H7 (cell line): ENCODE data around the gene TBCD. TPM values are rescaled to one million over a fixed set of nuclear protein-coding genes. Genes with fewer than 3 reads are reported as not detected.

Experiments
- DNase-seq: peaks from one replicate; pipeline ENCODE4 v3.0.0; 2012
- H3K27me3 ChIP-seq: 2 replicates; pipeline ENCODE4 v1.6.0; 2011; ENCODE audit warnings: mild to moderate bottlenecking, low read length; ENCODE audit not compliant: control insufficient read depth, insufficient read depth
- H3K36me3 ChIP-seq: replicated peaks from 2 replicates; pipeline ENCODE4 v1.5.1; 2011; ENCODE audit warnings: low read length; ENCODE audit not compliant: control insufficient read depth, insufficient read depth
- H3K4me3 ChIP-seq: 2 replicates; pipeline ENCODE4 v1.5.1; 2011; ENCODE audit warnings: low read depth, mild to moderate bottlenecking, control low read depth, low read length, moderate library complexity; ENCODE audit not compliant: insufficient read depth
- total RNA-seq: library from RNA; depleted of rRNA; stranded (reverse); fragments of >200 nt; shearing (Covaris generic); gene quantifications from 2 replicates; pipeline ENCODE4 v1.2.3, GENCODE V29; 2014

Gene TBCD
- total RNA-seq, 1 experiment from 2014 or later = 74.1 TPM

- Histone ChIP-seq H3K4me3 (no peak overlapping the region), H3K27me3 (no peaks in the 10 kb centered on the region), H3K36me3 (peaks cover 6% of the 10 kb centered on the region)
- no peak for DNase-seq
These were observed 36.5 kb downstream of the TBCD start for GRCh38 chr17:82788206-82789001.

GRCh38 chr17:82789051-82789592 lies 37.3 kb downstream of the TBCD start:
- no peak overlapping the region for H3K4me3 ChIP-seq
- no peak for DNase-seq
- H3K36me3 ChIP-seq = peaks cover 4% of the 10 kb centered on the region
- H3K27me3 ChIP-seq = no peaks in the 10 kb centered on the region

- no peak for DNase-seq
- Histone ChIP-seq H3K4me3 (no peak overlapping the region), H3K27me3 (no peaks in the 10 kb centered on the region), H3K36me3 (peaks cover 1% of the 10 kb centered on the region)
These were observed 37.9 kb downstream of the TBCD start for GRCh38 chr17:82789806-82790205.

- Histone ChIP-seq H3K27me3 (no peaks in the 10 kb centered on the region), H3K4me3 (no peak overlapping the region), H3K36me3 (peaks cover 1% of the 10 kb centered on the region)
- DNase-seq = no peak
These were observed 38.5 kb downstream of the TBCD start for GRCh38 chr17:82790391-82790790.

- peaks cover 1% of the 10 kb centered on the region for H3K36me3 ChIP-seq
- H3K27me3 ChIP-seq = no peaks in the 10 kb centered on the region
- H3K4me3 ChIP-seq = no peak overlapping the region
- DNase-seq = no peak
These were observed 39.7 kb downstream of the TBCD start for GRCh38 chr17:82791532-82791931.

GRCh38 chr17:82793974-82794630 lies 42.2 kb downstream of the TBCD start:
- Histone ChIP-seq H3K27me3 (no peaks in the 10 kb centered on the region), H3K4me3 (no peak overlapping the region), H3K36me3 (peaks cover 3% of the 10 kb centered on the region)
- DNase-seq = no peak

GRCh38 chr17:82794781-82795482 lies 43.1 kb downstream of the TBCD start:
- H3K4me3 ChIP-seq = no peak overlapping the region
- no peak for DNase-seq
- peaks cover 3% of the 10 kb centered on the region for H3K36me3 ChIP-seq
- H3K27me3 ChIP-seq = no peaks in the 10 kb centered on the region

- Histone ChIP-seq H3K4me3 (no peak overlapping the region), H3K27me3 (no peaks in the 10 kb centered on the region), H3K36me3 (peaks cover 5% of the 10 kb centered on the region)
- no peak for DNase-seq
These were observed 43.8 kb downstream of the TBCD start for GRCh38 chr17:82795615-82796014.

- no peak overlapping the region for H3K4me3 ChIP-seq
- DNase-seq = no peak
- H3K36me3 ChIP-seq = peaks cover 6% of the 10 kb centered on the region
- H3K27me3 ChIP-seq = no peaks in the 10 kb centered on the region
These were observed 45.2 kb downstream of the TBCD start for GRCh38 chr17:82797061-82797460.

GRCh38 chr17:82798752-82799151 lies 46.9 kb downstream of the TBCD start:
- H3K4me3 ChIP-seq = no peak overlapping the region
- peaks cover 6% of the 10 kb centered on the region for H3K36me3 ChIP-seq
- DNase-seq = no peak
- no peaks in the 10 kb centered on the region for H3K27me3 ChIP-seq

GRCh38 chr17:82799591-82799990 lies 47.7 kb downstream of the TBCD start:
- Histone ChIP-seq H3K36me3 (peaks cover 5% of the 10 kb centered on the region), H3K4me3 (no peak overlapping the region), H3K27me3 (no peaks in the 10 kb centered on the region)
- no peak for DNase-seq

- Histone ChIP-seq H3K27me3 (no peaks in the 10 kb centered on the region), H3K36me3 (peaks cover 5% of the 10 kb centered on the region), H3K4me3 (no peak overlapping the region)
- no peak for DNase-seq
These were observed 49.0 kb downstream of the TBCD start for GRCh38 chr17:82800885-82801284.

GRCh38 chr17:82801377-82801970 lies 49.6 kb downstream of the TBCD start:
- no peak for DNase-seq

GRCh38 chr17:82802075-82802780 lies 50.4 kb downstream of the TBCD start:
- DNase-seq = peak; percentile 66
- Histone ChIP-seq H3K36me3 (peaks cover 9% of the 10 kb centered on the region), H3K4me3 (no peak overlapping the region), H3K27me3 (no peaks in the 10 kb centered on the region)

More at GRCh38 chr17:82801377-82801970, 49.6 kb downstream of the TBCD start:
- H3K4me3 ChIP-seq = no peak overlapping the region
- H3K27me3 ChIP-seq = no peaks in the 10 kb centered on the region
- peaks cover 9% of the 10 kb centered on the region for H3K36me3 ChIP-seq
